GM12878 (cell line): ENCODE measurements around the gene TXNIP. TPM values are rescaled to one million over a fixed set of nuclear protein-coding genes. Genes with fewer than 3 reads are reported as not detected.

Experiments
- ATAC-seq: fragments of 200-7000 bp; cut with Tn5 transposase; 3 replicates; pipeline ENCODE4 v1.9.1; 2020; ENCODE audit warnings: mild to moderate bottlenecking, moderate library complexity
- BruUV-seq: library from RNA; stranded (reverse); fragments of 400-500 nt; replicated peaks from 2 replicates; lab custom pipeline; 2021; lab: Mats Ljungman, UMichigan
- CTCF ChIA-PET: fragments of 300-600 bp; sonication (Branson Sonifier 250); formaldehyde crosslinking; extraction: SDS; loops from one replicate; lab custom pipeline; 2021; ENCODE audit warnings: inconsistent platforms; lab: Yijun Ruan, JAX
- POLR2A ChIA-PET: fragments of 350-600 bp; formaldehyde crosslinking; extraction: SDS; loops from one replicate; lab custom pipeline; 2021; ENCODE audit warnings: inconsistent platforms; lab: Charles Lee
- RAD21 ChIA-PET: fragments of 300-600 bp; sonication (Branson Sonifier 250); formaldehyde crosslinking; loops from one replicate; lab custom pipeline; 2023; ENCODE audit warnings: antibody characterized with exemption; ENCODE audit not compliant: unreplicated experiment; lab: Charles Lee
- SMC1A ChIA-PET: fragments of 300-600 bp; sonication (Branson Sonifier 250); formaldehyde crosslinking; loops from one replicate; lab custom pipeline; 2023; ENCODE audit not compliant: unreplicated experiment, uncharacterized antibody; lab: Charles Lee
- DNase-seq: peaks from one replicate; pipeline ENCODE4 v3.0.0-alpha.2; 2011; ENCODE audit warnings: low read depth, low spot score
- FAIRE-seq: peaks from 3 replicates; lab custom pipeline; 2011; peaks lifted over from hg19 to GRCh38; lab: Jason Lieb, UNC
- H2AFZ ChIP-seq: 2 replicates; pipeline ENCODE4 v1.6.0; 2011; ENCODE audit warnings: low read depth, low read length, control low read depth; ENCODE audit not compliant: control insufficient read depth
- H3K27ac ChIP-seq: 2 replicates; pipeline ENCODE4 v1.5.1; 2011; ENCODE audit warnings: control low read depth; ENCODE audit not compliant: control insufficient read depth, insufficient read depth
- H3K27me3 ChIP-seq, 2 experiments: replicated peaks in 1 of 2; 2 replicates each; pipeline versions ENCODE4 v1.6.0 to v1.6.1; 2011; ENCODE audit warnings: low read length in 1 of 2; ENCODE audit not compliant: control insufficient read depth in 2 of 2, insufficient read depth in 2 of 2
- H3K36me3 ChIP-seq, 2 experiments: 2 replicates each; pipeline ENCODE4 v1.5.1; 2011; ENCODE audit warnings: low read length in 1 of 2; ENCODE audit not compliant: control insufficient read depth in 2 of 2, insufficient read depth in 2 of 2
- H3K4me1 ChIP-seq: 2 replicates; pipeline ENCODE4 v1.6.1; 2011; ENCODE audit warnings: mild to moderate bottlenecking, low read length, moderate library complexity, mixed read lengths; ENCODE audit not compliant: control insufficient read depth, insufficient read depth
- H3K4me2 ChIP-seq: 2 replicates; pipeline ENCODE4 v1.6.0; 2011; ENCODE audit warnings: control low read depth; ENCODE audit not compliant: control insufficient read depth, insufficient read depth
- H3K4me3 ChIP-seq: fragments of 200-600 bp; sonication (generic); 2 replicates; pipeline ENCODE4 v1.5.1; 2016
- H3K79me2 ChIP-seq: 2 replicates; pipeline ENCODE4 v1.6.0; 2011; ENCODE audit warnings: low read length; ENCODE audit not compliant: control insufficient read depth, insufficient read depth
- H3K9ac ChIP-seq: 2 replicates; pipeline ENCODE4 v1.8.0; 2011; ENCODE audit warnings: low read length, control low read depth, mixed read lengths; ENCODE audit not compliant: control insufficient read depth, insufficient read depth
- H3K9me3 ChIP-seq: replicated peaks from 3 replicates; pipeline ENCODE4 v1.5.1; 2011; ENCODE audit warnings: mild to moderate bottlenecking, low read length; ENCODE audit not compliant: control insufficient read depth, insufficient read depth
- H4K20me1 ChIP-seq: 2 replicates; pipeline ENCODE4 v1.6.0; 2011; ENCODE audit not compliant: control insufficient read depth, insufficient read depth
- DPF2 ChIP-seq: fragments of 450-650 bp; IDR thresholded peaks from 2 replicates; pipeline ENCODE4 v1.6.1; 2017; ENCODE audit warnings: mild to moderate bottlenecking
- HCFC1 ChIP-seq: fragments of 150-350 bp; IDR thresholded peaks from 2 replicates; pipeline ENCODE4 v1.6.1; 2014; ENCODE audit warnings: low read length
- HDGF ChIP-seq: fragments of 450-650 bp; IDR thresholded peaks from 2 replicates; pipeline ENCODE4 v1.6.1; 2016; ENCODE audit warnings: antibody characterized with exemption
- NFYA ChIP-seq: IDR thresholded peaks from 2 replicates; pipeline ENCODE4 v1.6.1; 2011; ENCODE audit warnings: low read depth, mild to moderate bottlenecking, low read length, improper control_type of control experiment, borderline replicate concordance
- NR2C1 ChIP-seq: fragments of 450-650 bp; IDR thresholded peaks from 2 replicates; pipeline ENCODE4 v1.6.1; 2017; ENCODE audit warnings: antibody characterized with exemption, mild to moderate bottlenecking, moderate library complexity
- NR2C2 ChIP-seq: IDR thresholded peaks from 2 replicates; pipeline ENCODE4 v1.6.1; 2011; ENCODE audit warnings: borderline replicate concordance, low read depth; ENCODE audit not compliant: control insufficient read depth, insufficient read length
- NR2F1 ChIP-seq: fragments of 450-650 bp; conservative IDR thresholded peaks from 2 replicates; pipeline ENCODE4 v1.6.1; 2017; ENCODE audit warnings: mild to moderate bottlenecking
- SP1 ChIP-seq: IDR thresholded peaks from one replicate; pipeline ENCODE4 v1.6.1; 2011; ENCODE audit warnings: low read depth, low read length
- STAT1 ChIP-seq: fragments of 450-650 bp; conservative IDR thresholded peaks from 2 replicates; pipeline ENCODE4 v1.6.1; 2014; ENCODE audit warnings: antibody characterized with exemption, mild to moderate bottlenecking
- SUZ12 ChIP-seq: fragments of 200-600 bp; sonication (generic); IDR thresholded peaks from one replicate; pipeline ENCODE4 v1.6.1; 2018; ENCODE audit warnings: antibody characterized with exemption, mild to moderate bottlenecking; ENCODE audit not compliant: unreplicated experiment
- TCF12 ChIP-seq: IDR thresholded peaks from 2 replicates; pipeline ENCODE4 v1.6.1; 2011; ENCODE audit warnings: low read depth, mild to moderate bottlenecking, low read length
- YY1 ChIP-seq: IDR thresholded peaks from 2 replicates; pipeline ENCODE4 v1.6.1; 2011; ENCODE audit warnings: low read depth, mild to moderate bottlenecking, low read length
- ZZZ3 ChIP-seq: IDR thresholded peaks from 2 replicates; pipeline ENCODE4 v1.6.1; 2011; ENCODE audit warnings: low read depth; ENCODE audit not compliant: control insufficient read depth, insufficient read length
- WGBS: methylation state at CpG from one replicate; pipeline ENCODE4 v1.1.6; 2016; ENCODE audit warnings: low lambda C conversion rate; ENCODE audit not compliant: insufficient replicate concordance, insufficient coverage; ENCODE audit errors: missing lambda C conversion rate; 5-methylcytosine and 5-hydroxymethylcytosine counted together
- in situ Hi-C: fragments of 300-500 bp; cut with MboI; formaldehyde crosslinking; loops from 9 replicates; pipeline ENCODE4 v1.14.3; 2018; ENCODE audit warnings: mixed read lengths
- intact Hi-C: fragments of 100-400 bp; cut with micrococcal nuclease; formaldehyde crosslinking; loops from one replicate; pipeline ENCODE4 v1.14.2; 2022; ENCODE audit not compliant: unreplicated experiment
- polyA plus RNA-seq, 11 experiments: library from polyadenylated mRNA; depleted of rRNA in 4 of 11; unstranded in 6 of 11; stranded (reverse) in 5 of 11; fragments of >200 nt; fragmentation: Nextera tagmentation in 4 of 11; fragmentation: Illumina TruSeq in 1 of 11; extraction: Ambion mirVana in 4 of 11; extraction: Trizol in 1 of 11; gene quantifications; 1 replicate in 1 of 11; 2 replicates in 10 of 11; pipeline versions ENCODE4 v1.2.1 to v1.2.3, GENCODE V29; 2011 to 2016; ENCODE audit warnings: inconsistent platforms in 2 of 11, missing spikeins in 2 of 11, low read depth in 1 of 11
- total RNA-seq, 4 experiments: library from RNA; depleted of rRNA in 3 of 4; stranded (reverse); fragments of >200 nt in 3 of 4; fragmentation: Illumina TruSeq in 1 of 4; extraction: Trizol in 1 of 4; gene quantifications; 2 replicates each; pipeline versions ENCODE4 v1.2.1 to v1.2.3, GENCODE V29; 2013 to 2021
- TF ChIP-seq, protein P1 (sequence below): IDR thresholded peaks from 2 replicates; pipeline ENCODE4 v1.6.1; 2012; ENCODE audit warnings: low read depth, low read length, improper control_type of control experiment
- TF ChIP-seq, protein P2 (sequence below): IDR thresholded peaks from 2 replicates; pipeline ENCODE4 v1.6.1; 2011; ENCODE audit warnings: borderline replicate concordance, low read depth, mild to moderate bottlenecking, moderate library complexity, low read length; ENCODE audit not compliant: insufficient read depth, poor library complexity, severe bottlenecking
- TF ChIP-seq, protein P3 (sequence below): IDR thresholded peaks from 2 replicates; pipeline ENCODE4 v1.6.1; 2011; ENCODE audit warnings: low read depth, mild to moderate bottlenecking, low read length, moderate library complexity, borderline replicate concordance; ENCODE audit errors: extremely low read depth

The TXNIP gene
- total and polyA plus RNA-seq, 10 of the 15 experiments (the other 5 are each of a cell fraction or from before 2014, with no cell fraction given) = 48.7 to 133 (median 107) TPM

DNA sequence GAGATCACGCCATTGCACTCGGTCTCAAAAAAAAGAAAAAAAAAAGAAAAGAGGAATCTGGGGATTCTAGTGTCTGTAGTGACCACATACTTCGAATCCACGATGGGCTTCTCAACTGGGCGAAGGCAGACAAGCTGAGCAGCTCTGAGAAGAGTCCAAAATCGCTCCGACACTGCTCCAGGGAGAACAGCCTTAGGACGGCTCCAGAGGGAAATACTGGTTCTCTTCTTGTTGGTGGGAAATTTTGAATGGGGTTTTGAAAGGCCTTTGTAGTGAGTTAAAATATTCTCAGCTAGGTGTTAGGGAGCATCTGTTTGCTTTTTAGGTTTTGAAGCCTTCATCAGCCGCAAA lies 43.4 kb upstream of the TXNIP start (continued):
- TF ChIP-seq, protein P1, sequence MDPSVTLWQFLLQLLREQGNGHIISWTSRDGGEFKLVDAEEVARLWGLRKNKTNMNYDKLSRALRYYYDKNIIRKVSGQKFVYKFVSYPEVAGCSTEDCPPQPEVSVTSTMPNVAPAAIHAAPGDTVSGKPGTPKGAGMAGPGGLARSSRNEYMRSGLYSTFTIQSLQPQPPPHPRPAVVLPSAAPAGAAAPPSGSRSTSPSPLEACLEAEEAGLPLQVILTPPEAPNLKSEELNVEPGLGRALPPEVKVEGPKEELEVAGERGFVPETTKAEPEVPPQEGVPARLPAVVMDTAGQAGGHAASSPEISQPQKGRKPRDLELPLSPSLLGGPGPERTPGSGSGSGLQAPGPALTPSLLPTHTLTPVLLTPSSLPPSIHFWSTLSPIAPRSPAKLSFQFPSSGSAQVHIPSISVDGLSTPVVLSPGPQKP = no peak
- TF ChIP-seq STAT1 = no peak
- TF ChIP-seq SUZ12 = no peak
- TF ChIP-seq, protein P2, sequence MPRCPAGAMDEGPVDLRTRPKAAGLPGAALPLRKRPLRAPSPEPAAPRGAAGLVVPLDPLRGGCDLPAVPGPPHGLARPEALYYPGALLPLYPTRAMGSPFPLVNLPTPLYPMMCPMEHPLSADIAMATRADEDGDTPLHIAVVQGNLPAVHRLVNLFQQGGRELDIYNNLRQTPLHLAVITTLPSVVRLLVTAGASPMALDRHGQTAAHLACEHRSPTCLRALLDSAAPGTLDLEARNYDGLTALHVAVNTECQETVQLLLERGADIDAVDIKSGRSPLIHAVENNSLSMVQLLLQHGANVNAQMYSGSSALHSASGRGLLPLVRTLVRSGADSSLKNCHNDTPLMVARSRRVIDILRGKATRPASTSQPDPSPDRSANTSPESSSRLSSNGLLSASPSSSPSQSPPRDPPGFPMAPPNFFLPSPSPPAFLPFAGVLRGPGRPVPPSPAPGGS = no peak
- TF ChIP-seq YY1 = no peak
- TF ChIP-seq HCFC1 = no peak

DNA sequence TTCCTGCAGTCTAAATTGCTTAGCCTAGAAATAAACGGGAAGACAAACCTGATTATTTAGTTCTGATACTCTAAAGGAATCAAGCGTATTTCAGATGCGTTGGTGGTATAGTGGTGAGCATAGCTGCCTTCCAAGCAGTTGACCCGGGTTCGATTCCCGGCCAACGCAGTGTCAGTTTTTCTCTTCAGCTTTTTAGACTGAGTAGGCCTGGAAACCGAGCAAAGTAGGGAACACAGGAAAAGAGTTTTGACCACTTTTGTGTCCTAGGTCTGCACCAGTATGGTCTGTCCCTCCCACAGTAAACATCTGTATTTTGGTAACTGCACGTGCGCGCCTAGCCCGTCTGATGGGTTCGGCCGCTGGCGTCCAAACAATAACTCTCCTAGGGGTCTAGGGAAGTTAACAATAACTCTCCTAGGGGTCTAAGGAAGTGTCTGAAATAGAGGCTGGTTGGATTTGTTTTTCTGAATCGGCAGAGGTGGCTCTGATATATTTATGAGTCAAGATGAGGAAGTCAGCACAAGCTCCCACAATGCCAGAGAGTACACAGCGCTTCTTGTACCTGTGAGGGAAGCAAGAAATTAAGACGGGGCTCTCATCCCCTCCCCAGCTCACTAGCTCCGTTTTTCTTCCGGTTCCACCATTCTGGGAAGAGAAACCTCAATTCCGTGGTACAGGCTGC lies 40.7 kb upstream of the TXNIP start:
- DNase-seq (peak; percentile 87), FAIRE-seq (no peak), ATAC-seq (peak; percentile 62)
- Histone ChIP-seq H3K4me1 (no peaks in the 10 kb centered on the region; the same call in 1 of the 2 replicates), H3K4me3 (peak overlapping the region; percentile 90), H4K20me1 (no peaks in the 10 kb centered on the region), H3K27me3 (no peaks in the 10 kb centered on the region), H3K4me2 (peak overlapping the region; percentile 90), H3K36me3 (no peaks in the 10 kb centered on the region), H2AFZ (peak overlapping the region; percentile 90), H3K27ac (peak overlapping the region; percentile 79), H3K79me2 (no peaks in the 10 kb centered on the region), H3K9ac (peak overlapping the region; percentile 93), H3K9me3 (no peaks in the 10 kb centered on the region)
- in situ Hi-C loops (no loop called here), intact Hi-C loops (loop anchor here (5.0 kb wide), 1 partner anchor 75 kb away; the partner anchor contains the start of genes ANKRD34A and POLR3GL)
- ChIA-PET RAD21 (interaction anchor here (0.8 to 4.9 kb wide), 9 partner anchors 10 to 213 kb away, joined by 3 to 33 read pairs (median 4); partner anchors contain the start of genes ANKRD34A, LIX1L, POLR3C and RNF115), POLR2A (interaction anchor here (0.6 to 3.7 kb wide), 7 partner anchors 15 to 178 kb away, joined by 4 to 18 read pairs (median 14); partner anchors contain the start of genes ANKRD34A, LIX1L, PIAS3 and POLR3GL), SMC1A (interaction anchor here (0.5 to 6.6 kb wide), 12 partner anchors 10 to 110 kb away, joined by 3 to 60 read pairs (median 3); partner anchors contain the start of genes ANKRD34A, POLR3GL, RBM8A and TXNIP), CTCF (interaction anchor here (0.9 to 9.5 kb wide), 10 partner anchors 9 to 191 kb away, joined by 3 to 70 read pairs (median 3); partner anchors contain the start of genes LIX1L, NUDT17 and RBM8A)
- BruUV-seq = no TSS peak
- WGBS = 2% methylated on average over 21 of the region's 21 CpGs
- TF ChIP-seq NR2F1 = no peak
- TF ChIP-seq, protein P3, sequence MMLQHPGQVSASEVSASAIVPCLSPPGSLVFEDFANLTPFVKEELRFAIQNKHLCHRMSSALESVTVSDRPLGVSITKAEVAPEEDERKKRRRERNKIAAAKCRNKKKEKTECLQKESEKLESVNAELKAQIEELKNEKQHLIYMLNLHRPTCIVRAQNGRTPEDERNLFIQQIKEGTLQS = no peak
- no peak for TF ChIP-seq SP1
- no peak for TF ChIP-seq NR2C1
- TF ChIP-seq ZZZ3 = no peak
- TF ChIP-seq TCF12 = no peak
- no peak for TF ChIP-seq HDGF
- TF ChIP-seq NFYA = no peak
- no peak for TF ChIP-seq NR2C2
- TF ChIP-seq DPF2 = peak; percentile 34; the same call in 1 of the 2 replicates
